ENCODE measurements around the gene VTI1A.

GRCh38 chr10:112678581-112678980 lies 231.6 kb downstream of the VTI1A start:
- TF ChIP-seq CTCF (conservative IDR thresholded peaks at IDR 0.05; ENCODE audit: low read depth, low read length) (no peak), SMC3 (IDR thresholded peaks at IDR 0.05; ENCODE audit: low read depth, low read length) (no peak), MXI1 (IDR thresholded peaks at IDR 0.05; ENCODE audit: borderline replicate concordance, low read depth, low read length) (no peak), POLR2A (IDR thresholded peaks at IDR 0.05; ENCODE audit: low read depth, low read length) (no peak), NFE2L2 (IDR thresholded peaks at IDR 0.05; ENCODE audit: low read depth, low read length) (no peak), MAZ (IDR thresholded peaks at IDR 0.05; ENCODE audit: borderline replicate concordance, low read depth, low read length) (no peak), MAFK (IDR thresholded peaks at IDR 0.05; ENCODE audit: low read depth, low read length) (no peak), CEBPB (IDR thresholded peaks at IDR 0.05; ENCODE audit: low read depth, low read length) (no peak), USF2 (IDR thresholded peaks at IDR 0.05; ENCODE audit: low read depth, low read length) (no peak), RFX5 (IDR thresholded peaks at IDR 0.05; ENCODE audit: low read depth, low read length) (no peak)

Measured in IMR-90 (cell line).